Erythroblast (primary cell): ENCODE measurements around the gene ABCD1.

Experiments
- GATA1 ChIP-seq: IDR thresholded peaks from 2 replicates; pipeline ENCODE4 v1.6.1; 2011; ENCODE audit warnings: low read depth, mild to moderate bottlenecking, control low read depth, low read length, moderate library complexity
- POLR2A ChIP-seq: IDR thresholded peaks from 2 replicates; pipeline ENCODE4 v1.6.1; 2011; ENCODE audit warnings: mild to moderate bottlenecking, low read length

- no peak for TF ChIP-seq POLR2A
- TF ChIP-seq GATA1 = no peak
Observed at GRCh38 chrX:153693216-153694086, 31.2 kb upstream of the ABCD1 start.
